ENCODE data around the gene CCDC146.
"Not testable (repeated sequence)": the region's sequence is repeated elsewhere in the genome, so short reads cannot be mapped to it uniquely, and the experiment has no call there.

The CCDC146 gene

DNA sequence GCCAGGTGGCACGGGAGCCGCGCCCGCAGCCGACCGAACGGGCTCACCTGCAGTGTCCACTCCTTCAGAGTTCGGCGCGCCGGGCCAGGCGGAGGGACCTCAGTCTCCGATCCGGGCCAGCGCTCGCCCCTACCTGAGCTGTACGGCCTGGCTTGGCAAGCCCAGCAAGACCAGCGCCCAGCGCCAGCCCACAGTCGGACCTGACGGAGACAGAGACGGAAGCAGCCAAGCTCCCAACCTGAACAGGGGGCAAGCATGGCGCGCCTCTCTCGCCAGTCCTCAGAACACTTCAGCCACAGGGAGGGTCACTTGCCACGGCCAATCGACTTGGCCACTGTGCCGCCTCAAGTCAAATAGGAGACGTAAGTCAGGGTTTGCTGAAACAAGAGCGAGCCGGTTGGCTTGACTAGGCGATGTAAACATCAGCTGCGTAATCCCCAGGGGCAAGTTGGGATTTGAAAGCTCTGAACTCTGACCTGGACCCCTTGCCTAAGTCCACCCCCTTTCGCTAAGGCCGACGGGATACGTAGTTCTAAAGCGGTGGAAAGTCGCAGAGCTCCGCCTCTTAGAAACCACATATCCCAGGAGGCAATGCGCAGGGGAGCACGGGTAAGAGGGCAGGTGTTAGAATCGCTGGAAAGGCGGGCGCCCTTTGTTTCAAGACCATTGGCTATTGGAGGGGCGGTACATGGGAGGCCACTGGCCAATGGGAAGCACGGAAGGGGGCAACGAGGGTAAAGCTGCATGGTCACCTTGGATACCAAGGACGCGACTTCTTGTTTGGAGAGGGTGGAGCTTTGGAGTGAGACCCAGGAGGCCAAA lies at the start of gene CCDC146:
Gene CCDC146 (plus strand): TSS at position 756 of the 822 bp plus-strand sequence. CDS start 45,054 bp downstream, outside the sequence.
- DNase-seq = peak; percentile 98

- DNase-seq = not testable (repeated sequence)
These were observed 47.5 kb upstream of the CCDC146 start for GRCh38 chr7:77074786-77075396.

GRCh38 chr7:77077060-77077459 lies 45.4 kb upstream of the CCDC146 start:
- DNase-seq = not testable (repeated sequence)

DNA sequence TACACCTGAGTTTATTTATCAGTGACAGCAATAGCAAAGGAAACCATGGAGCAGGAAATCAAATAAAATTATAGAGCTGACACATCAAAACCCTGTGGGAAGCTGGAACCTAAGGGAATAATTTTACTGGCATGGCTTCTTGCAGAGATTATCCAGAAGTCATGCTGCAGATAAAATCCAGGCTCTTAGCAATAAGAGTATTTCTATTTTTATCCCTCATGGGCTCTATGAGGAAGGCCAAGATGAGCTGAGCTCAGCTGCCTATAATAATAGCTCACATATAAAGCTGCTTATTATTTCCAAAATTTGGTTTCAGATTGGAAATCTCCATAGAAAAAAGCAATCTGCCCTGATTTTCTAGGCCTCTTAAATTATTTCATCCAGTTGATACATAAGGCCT lies 43.3 kb upstream of the CCDC146 start:
- not testable (repeated sequence) for DNase-seq

- not testable (repeated sequence) for DNase-seq
These were observed 42.8 kb upstream of the CCDC146 start for GRCh38 chr7:77079624-77080023.

- not testable (repeated sequence) for DNase-seq
These were observed 42.2 kb upstream of the CCDC146 start for GRCh38 chr7:77080236-77080635.

GRCh38 chr7:77082192-77082591 lies 40.2 kb upstream of the CCDC146 start:
- not testable (repeated sequence) for DNase-seq

DNA sequence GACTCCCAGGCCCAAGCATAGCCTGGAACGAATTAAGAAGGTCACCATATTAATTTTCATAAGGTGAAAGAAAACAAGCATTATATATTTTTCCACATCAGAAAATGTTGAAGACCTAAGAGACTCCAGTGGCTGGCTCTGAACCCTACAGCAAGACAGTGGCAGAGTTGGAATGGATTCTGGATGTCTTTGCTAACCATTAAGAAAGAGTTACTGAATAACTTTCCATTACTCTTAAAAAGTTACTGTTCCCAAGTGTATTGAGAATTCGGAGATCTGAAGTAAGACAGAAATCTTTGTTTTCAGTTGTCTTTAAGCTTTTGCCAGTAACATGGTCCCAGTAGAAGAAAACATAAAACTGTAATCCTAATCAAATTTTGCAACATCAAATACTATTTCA lies 30.1 kb upstream of the CCDC146 start:
- not testable (repeated sequence) for DNase-seq

DNA sequence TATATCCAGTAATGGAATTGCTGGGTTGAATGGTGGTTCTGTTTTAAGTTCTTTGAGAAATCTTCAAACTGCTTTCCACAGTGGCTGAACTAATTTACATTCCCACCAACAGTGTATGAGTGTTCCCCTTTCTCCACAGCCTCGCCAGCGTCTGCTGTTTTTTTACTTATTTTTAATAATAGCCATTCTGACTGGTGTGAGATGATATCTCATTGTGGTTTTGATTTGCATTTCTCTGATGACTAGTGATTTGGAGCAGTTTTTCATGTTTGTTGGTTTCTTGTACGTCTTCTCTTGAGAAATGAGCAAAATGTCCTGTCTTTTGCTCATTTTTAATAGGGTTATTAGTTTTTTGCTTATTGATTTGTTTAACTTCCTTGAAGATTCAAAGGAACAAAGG lies 21.9 kb upstream of the CCDC146 start:
- DNase-seq = not testable (repeated sequence)

GRCh38 chr7:77101187-77101586 lies 21.2 kb upstream of the CCDC146 start:
- not testable (repeated sequence) for DNase-seq

- not testable (repeated sequence) for DNase-seq
These were observed 19.7 kb upstream of the CCDC146 start for GRCh38 chr7:77102671-77103070.

- DNase-seq = not testable (repeated sequence)
These were observed 16.5 kb upstream of the CCDC146 start for GRCh38 chr7:77105904-77106303.

- DNase-seq = not testable (repeated sequence)
These were observed 14.8 kb upstream of the CCDC146 start for GRCh38 chr7:77107659-77108058.

DNA sequence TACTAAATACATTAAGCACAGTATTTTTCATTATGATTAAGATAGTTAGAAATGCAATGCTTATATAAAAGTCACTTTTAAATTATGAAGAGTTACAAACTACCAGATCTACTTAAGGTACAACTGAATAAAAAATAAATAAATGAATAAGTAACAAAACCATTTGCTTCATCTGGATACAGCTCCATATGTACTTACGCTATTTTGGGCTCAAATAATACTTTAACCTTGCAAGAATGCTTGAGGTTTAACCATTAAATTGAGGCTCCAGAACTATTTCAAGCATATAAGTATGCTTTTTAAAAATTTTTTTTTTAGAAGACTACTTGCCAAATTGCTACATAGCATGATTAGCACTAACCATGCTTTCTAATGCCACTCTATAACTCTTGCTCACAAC lies 14.1 kb upstream of the CCDC146 start:
- DNase-seq = not testable (repeated sequence)

GRCh38 chr7:77112719-77113306 lies 9.6 kb upstream of the CCDC146 start:
- peak; percentile 38 for DNase-seq

- peak; percentile 23 for DNase-seq
These were observed 3.1 kb downstream of the CCDC146 start for GRCh38 chr7:77125486-77125885.

DNA sequence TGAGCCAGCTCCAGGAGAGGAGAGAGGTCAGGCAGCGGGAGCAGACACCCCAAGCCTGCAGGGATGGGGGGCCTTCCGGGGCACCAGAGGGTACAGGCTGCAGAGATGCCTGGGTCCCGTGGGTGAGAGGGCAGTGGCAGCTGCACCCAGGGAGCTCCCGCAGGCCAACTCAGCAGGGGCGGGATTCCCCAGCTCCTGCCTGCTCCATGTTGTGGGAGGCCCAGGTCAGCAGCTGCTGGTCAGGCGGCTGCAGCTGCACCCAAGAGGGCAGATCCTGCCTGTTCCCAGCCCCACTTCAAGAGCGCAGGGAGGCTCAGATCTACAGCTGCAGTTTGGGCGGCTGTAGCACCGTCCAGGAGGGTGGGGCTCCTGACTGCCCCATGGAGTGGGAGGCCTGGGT lies 4.6 kb downstream of the CCDC146 start:
- not testable (repeated sequence) for DNase-seq

DNA sequence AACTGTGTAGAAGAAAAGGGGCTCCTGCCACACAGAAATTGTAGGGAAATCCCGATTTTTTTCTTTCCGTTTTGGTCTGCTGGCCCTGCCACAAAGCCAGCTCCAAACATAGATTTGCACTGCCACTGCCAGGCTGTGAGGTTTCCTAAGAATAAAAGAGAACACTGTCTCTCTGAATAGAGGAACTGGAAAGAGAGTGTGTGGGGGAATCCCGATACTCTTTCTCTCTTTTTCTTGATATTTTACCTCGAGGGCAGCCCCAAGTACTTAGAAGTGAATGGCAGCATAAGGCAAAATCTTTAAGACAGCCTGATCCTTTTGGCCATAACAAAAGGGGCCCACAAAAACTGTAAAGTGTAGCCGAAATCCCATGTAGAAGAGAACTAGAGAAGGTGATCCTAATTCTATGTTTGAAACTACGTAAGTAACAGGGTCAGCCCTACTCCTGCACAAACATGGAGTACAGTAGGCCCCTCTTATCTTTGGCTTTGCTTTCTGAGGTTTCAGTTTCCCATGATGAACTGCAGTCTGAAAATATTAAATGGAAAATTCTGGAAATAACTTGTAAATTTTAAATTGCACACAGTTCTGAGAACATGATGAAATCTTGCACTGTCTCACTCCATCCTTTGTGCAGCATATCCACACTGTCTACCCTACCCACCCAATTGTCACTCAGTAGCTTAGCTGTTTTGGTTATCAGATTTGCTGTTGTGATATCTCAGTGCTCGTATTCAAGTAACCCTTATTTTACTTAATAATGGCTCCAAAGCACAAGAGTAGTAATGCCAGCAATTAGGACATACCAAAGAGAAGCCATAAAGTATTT lies 6.4 kb downstream of the CCDC146 start:
- DNase-seq = not testable (repeated sequence)

- not testable (repeated sequence) for DNase-seq
These were observed 9.4 kb downstream of the CCDC146 start for GRCh38 chr7:77131781-77132180.

DNA sequence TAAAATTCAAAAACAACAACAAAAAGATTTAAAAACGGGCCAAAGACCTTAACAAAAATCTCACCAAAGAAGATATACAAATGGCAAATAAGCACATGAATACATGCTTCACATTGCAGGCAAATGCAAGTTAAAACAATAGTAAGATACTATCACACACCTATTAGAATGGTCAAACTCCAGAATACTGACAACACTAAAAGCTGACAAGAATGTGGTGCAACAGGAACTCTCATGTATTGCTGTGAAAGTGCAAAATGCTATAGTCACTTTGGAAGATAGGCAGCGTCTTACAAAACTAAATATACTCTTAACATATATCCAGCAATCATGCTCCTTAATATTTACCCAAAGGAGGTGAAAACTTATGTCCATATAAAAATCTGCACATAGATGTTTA lies 16.3 kb downstream of the CCDC146 start:
- not testable (repeated sequence) for DNase-seq

- not testable (repeated sequence) for DNase-seq
These were observed 17.9 kb downstream of the CCDC146 start for GRCh38 chr7:77140291-77140690.

DNA sequence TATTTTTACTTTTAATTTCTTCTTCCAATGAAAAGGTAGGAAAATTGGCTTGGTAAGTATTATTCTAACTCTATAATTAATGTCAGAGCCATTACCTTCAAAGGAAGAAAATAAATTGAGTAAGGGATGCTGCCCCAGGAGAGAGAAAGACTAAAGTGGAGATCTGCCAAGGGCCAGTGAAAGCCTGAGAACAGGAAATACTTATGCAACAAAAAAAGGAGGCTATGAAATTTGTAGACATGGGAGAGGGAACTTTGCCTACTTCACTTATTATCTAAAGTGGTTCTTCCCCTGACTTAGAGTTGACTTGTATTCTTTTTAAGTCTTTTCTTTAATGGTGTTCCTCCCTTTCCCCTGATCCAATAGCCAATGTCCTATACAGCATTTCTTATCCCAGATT lies 29.8 kb downstream of the CCDC146 start:
- not testable (repeated sequence) for DNase-seq
